Endothelial cell of umbilical vein (primary cell): Measurements from ENCODE around the gene DIAPH2. TPM values are rescaled to one million over a fixed set of nuclear protein-coding genes. Genes with fewer than 3 reads are reported as not detected.

Experiments
- BruUV-seq: library from RNA; stranded (reverse); fragments of 400-500 nt; replicated peaks from 2 replicates; lab custom pipeline; 2021; lab: Mats Ljungman, UMichigan
- CTCF ChIA-PET: fragments of 300-600, 350-600 bp; sonication (Branson Sonifier 250); formaldehyde crosslinking; loops from one replicate; lab custom pipeline; 2021; ENCODE audit warnings: antibody characterized with exemption, inconsistent platforms; lab: Charles Lee
- POLR2A ChIA-PET: fragments of 300-600, 350-600 bp; sonication (Branson Sonifier 250); formaldehyde crosslinking; loops from one replicate; lab custom pipeline; 2021; ENCODE audit warnings: antibody characterized with exemption, inconsistent platforms; lab: Charles Lee
- DNase-seq: peaks from one replicate; pipeline ENCODE4 v3.0.0-alpha.2; 2011; ENCODE audit warnings: low read depth, low spot score
- FAIRE-seq: peaks from 2 replicates; lab custom pipeline; 2011; peaks lifted over from hg19 to GRCh38; lab: Jason Lieb, UNC
- H2AFZ ChIP-seq: 2 replicates; pipeline ENCODE4 v1.6.0; 2012; ENCODE audit warnings: low read depth, low read length, control low read depth, inconsistent platforms
- H3K27ac ChIP-seq: 2 replicates; pipeline ENCODE4 v1.5.1; 2011; ENCODE audit warnings: low read depth, mild to moderate bottlenecking, control low read depth, low read length, moderate library complexity; ENCODE audit not compliant: insufficient read depth
- H3K27me3 ChIP-seq, 2 experiments: 2 replicates each; pipeline versions ENCODE4 v1.6.0 to v1.6.1; 2011; ENCODE audit warnings: low read length in 2 of 2, mixed read lengths in 1 of 2; ENCODE audit not compliant: control insufficient read depth in 2 of 2, insufficient read depth in 2 of 2
- H3K36me3 ChIP-seq, 2 experiments: 2 replicates in 1 of 2; 3 replicates in 1 of 2; pipeline ENCODE4 v1.5.1; 2011; ENCODE audit warnings: low read length in 2 of 2, mild to moderate bottlenecking in 1 of 2, moderate library complexity in 1 of 2; ENCODE audit not compliant: control insufficient read depth in 2 of 2, insufficient read depth in 2 of 2; ENCODE audit errors: extremely low read depth in 1 of 2
- H3K4me1 ChIP-seq: 3 replicates; pipeline ENCODE4 v1.5.1; 2011; ENCODE audit warnings: mild to moderate bottlenecking, low read length; ENCODE audit not compliant: control insufficient read depth, insufficient read depth; ENCODE audit errors: extremely low read depth
- H3K4me2 ChIP-seq: 2 replicates; pipeline ENCODE4 v1.6.1; 2011; ENCODE audit warnings: low read length, control low read depth, mixed read lengths; ENCODE audit not compliant: insufficient read depth
- H3K4me3 ChIP-seq, 3 experiments: fragments of 200-600 bp in 1 of 3; sonication (generic), shearing (Covaris generic) in 1 of 3; replicated peaks in 1 of 3; 2 replicates each; pipeline ENCODE4 v1.5.1; 2011 to 2016; ENCODE audit warnings: control low read depth in 3 of 3, low read length in 3 of 3, mild to moderate bottlenecking in 2 of 3, inconsistent platforms in 1 of 3, low read depth in 1 of 3, moderate library complexity in 1 of 3; ENCODE audit not compliant: insufficient read depth in 1 of 3
- H3K79me2 ChIP-seq: 2 replicates; pipeline ENCODE4 v1.6.0; 2012; ENCODE audit warnings: low read length, inconsistent platforms; ENCODE audit not compliant: control insufficient read depth, insufficient read depth
- H3K9ac ChIP-seq: replicated peaks from 2 replicates; pipeline ENCODE3; 2011; ENCODE audit warnings: low read length, control low read depth; ENCODE audit not compliant: insufficient read depth; ENCODE audit errors: extremely low read depth
- H3K9me1 ChIP-seq: replicated peaks from 3 replicates; pipeline ENCODE4 v1.6.0; 2011; ENCODE audit warnings: mild to moderate bottlenecking, low read length; ENCODE audit not compliant: control insufficient read depth, insufficient read depth; ENCODE audit errors: extremely low read depth
- H3K9me3 ChIP-seq: replicated peaks from 2 replicates; pipeline ENCODE4 v1.5.1; 2012; ENCODE audit warnings: low read length, inconsistent platforms; ENCODE audit not compliant: control insufficient read depth, insufficient read depth
- H4K20me1 ChIP-seq: replicated peaks from 2 replicates; pipeline ENCODE3; 2011; ENCODE audit warnings: mild to moderate bottlenecking, low read length; ENCODE audit not compliant: control insufficient read depth, insufficient read depth; ENCODE audit errors: extremely low read depth
- CTCF ChIP-seq, 2 donors: IDR thresholded peaks; 1 replicate in 1 of 2; 2 replicates in 1 of 2; pipeline ENCODE4 v1.5.1; 2011; ENCODE audit warnings: low read length in 2 of 2, mild to moderate bottlenecking in 2 of 2, moderate library complexity in 2 of 2, control low read depth in 1 of 2, inconsistent platforms in 1 of 2, low read depth in 1 of 2; ENCODE audit not compliant: insufficient read depth in 1 of 2; ENCODE audit errors: extremely low read depth in 1 of 2
- EZH2 ChIP-seq: IDR thresholded peaks from 2 replicates; pipeline ENCODE4 v1.6.1; 2012; ENCODE audit warnings: borderline replicate concordance, low read depth, mild to moderate bottlenecking, moderate library complexity, low read length, inconsistent platforms; ENCODE audit not compliant: severe bottlenecking
- FOS ChIP-seq: IDR thresholded peaks from 2 replicates; pipeline ENCODE4 v1.6.1; 2011; ENCODE audit warnings: mild to moderate bottlenecking, low read length, moderate library complexity, borderline replicate concordance; ENCODE audit not compliant: insufficient read depth
- GATA2 ChIP-seq: IDR thresholded peaks from 2 replicates; pipeline ENCODE4 v1.7.0; 2011; ENCODE audit warnings: low read depth, mild to moderate bottlenecking, moderate library complexity, mixed read lengths, low read length; ENCODE audit not compliant: insufficient read length, insufficient read depth
- JUN ChIP-seq: IDR thresholded peaks from 2 replicates; pipeline ENCODE4 v1.6.1; 2011; ENCODE audit warnings: borderline replicate concordance, low read depth; ENCODE audit not compliant: insufficient read length, insufficient read depth
- MYC ChIP-seq: IDR thresholded peaks from one replicate; pipeline ENCODE4 v1.6.1; 2011; ENCODE audit warnings: mild to moderate bottlenecking, low read depth, low read length
- POLR2A ChIP-seq: IDR thresholded peaks from 2 replicates; pipeline ENCODE4 v1.6.1; 2012; ENCODE audit warnings: low read depth, mild to moderate bottlenecking, control low read depth, low read length
- POLR2AphosphoS5 ChIP-seq: IDR thresholded peaks from 2 replicates; pipeline ENCODE4 v1.6.1; 2012; ENCODE audit warnings: low read depth, mild to moderate bottlenecking, control low read depth, low read length, moderate library complexity; ENCODE audit not compliant: insufficient read depth
- dilution Hi-C: fragments of 300-500 bp; cut with MboI; formaldehyde crosslinking; loops from one replicate; pipeline ENCODE4 v1.15.0; 2019; ENCODE audit warnings: low sequenced_read_pairs; ENCODE audit not compliant: extremely low pct_ligation_motif_present
- intact Hi-C: fragments of 100-400 bp; cut with micrococcal nuclease; formaldehyde crosslinking; loops from one replicate; pipeline ENCODE4 v1.10.0; 2022
- polyA plus RNA-seq, 4 experiments: library from polyadenylated mRNA; depleted of rRNA in 3 of 4; stranded (reverse) in 3 of 4; unstranded in 1 of 4; fragments of >200 nt; gene quantifications; 2 replicates each; pipeline versions ENCODE4 v1.2.1 to v1.2.3, GENCODE V29; 2011 to 2012; ENCODE audit warnings: missing spikeins in 1 of 4
- total RNA-seq: library from RNA; stranded (reverse); gene quantifications from 2 replicates; pipeline ENCODE4 v1.2.3, GENCODE V29; 2021
- TF ChIP-seq, protein P1 (sequence below): IDR thresholded peaks from 2 replicates; pipeline ENCODE4 v1.6.1; 2011; ENCODE audit not compliant: insufficient read depth, insufficient read length

Gene DIAPH2
- total and polyA plus RNA-seq, 2 donors (not counting 3 experiments of a cell fraction or from before 2014, with no cell fraction given), result 3.0 to 30.0 TPM

DNA sequence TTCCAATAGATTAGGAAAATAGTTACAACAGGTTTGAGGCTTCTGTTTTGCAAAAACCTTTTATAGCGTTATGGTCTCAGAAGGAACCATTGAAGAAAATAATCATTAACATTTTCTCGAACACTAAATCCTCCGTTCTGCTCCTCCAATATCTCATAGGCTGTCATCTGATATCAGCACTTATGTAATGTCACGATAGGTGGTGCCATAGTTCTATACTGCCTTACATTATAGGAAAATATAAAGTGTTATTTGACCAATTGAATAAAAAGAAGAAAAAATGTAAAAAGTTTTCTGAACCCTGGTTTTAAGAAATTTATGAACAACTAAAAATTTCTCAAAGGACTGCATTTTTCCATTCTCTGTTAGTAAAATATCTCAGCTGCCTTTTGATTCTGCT, 490.5 kb downstream of the DIAPH2 start:
- intact Hi-C loops, result no loop called here
- H2AFZ ChIP-seq, result no peak overlapping the region
- H3K4me2 ChIP-seq, result no peak overlapping the region
- dilution Hi-C loops, result no loop called here
- H3K27me3 ChIP-seq, result no peaks in the 10 kb centered on the region
- H3K27ac ChIP-seq, result no peak overlapping the region
- BruUV-seq, result no TSS peak
- no peaks in the 10 kb centered on the region for H3K79me2 ChIP-seq
- no peaks in the 10 kb centered on the region for H3K4me1 ChIP-seq
- H3K4me3 ChIP-seq, result no peak overlapping the region
- TF ChIP-seq, protein P1, sequence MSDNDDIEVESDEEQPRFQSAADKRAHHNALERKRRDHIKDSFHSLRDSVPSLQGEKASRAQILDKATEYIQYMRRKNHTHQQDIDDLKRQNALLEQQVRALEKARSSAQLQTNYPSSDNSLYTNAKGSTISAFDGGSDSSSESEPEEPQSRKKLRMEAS, result no peak
- TF ChIP-seq MYC (no peak), EZH2 (no peak), CTCF (IDR thresholded peaks at IDR 0.05; ENCODE audit: extremely low read depth in 1 of 2, insufficient read depth in 1 of 2, low read depth in 1 of 2, low read length in 2 of 2) (no peak), JUN (no peak), GATA2 (no peak), POLR2AphosphoS5 (no peak), POLR2A (no peak), FOS (no peak)
- no peak overlapping the region for H3K9ac ChIP-seq
- H4K20me1 ChIP-seq, result no peaks in the 10 kb centered on the region
- ChIA-PET CTCF (no interaction called here), POLR2A (no interaction called here)
- no peaks in the 10 kb centered on the region for H3K9me3 ChIP-seq
- H3K9me1 ChIP-seq, result no peaks in the 10 kb centered on the region
- H3K36me3 ChIP-seq, result no peaks in the 10 kb centered on the region
- DNase-seq, result no peak
- FAIRE-seq, result no peak
